Medulla oblongata (tissue), 1 donor: Measurements from ENCODE around the gene GRID2IP.

Experiments
- DNase-seq: peaks from one replicate; pipeline ENCODE4 v3.0.0-alpha.2; 2015; ENCODE audit errors: extremely low spot score

The GRID2IP gene

DNA sequence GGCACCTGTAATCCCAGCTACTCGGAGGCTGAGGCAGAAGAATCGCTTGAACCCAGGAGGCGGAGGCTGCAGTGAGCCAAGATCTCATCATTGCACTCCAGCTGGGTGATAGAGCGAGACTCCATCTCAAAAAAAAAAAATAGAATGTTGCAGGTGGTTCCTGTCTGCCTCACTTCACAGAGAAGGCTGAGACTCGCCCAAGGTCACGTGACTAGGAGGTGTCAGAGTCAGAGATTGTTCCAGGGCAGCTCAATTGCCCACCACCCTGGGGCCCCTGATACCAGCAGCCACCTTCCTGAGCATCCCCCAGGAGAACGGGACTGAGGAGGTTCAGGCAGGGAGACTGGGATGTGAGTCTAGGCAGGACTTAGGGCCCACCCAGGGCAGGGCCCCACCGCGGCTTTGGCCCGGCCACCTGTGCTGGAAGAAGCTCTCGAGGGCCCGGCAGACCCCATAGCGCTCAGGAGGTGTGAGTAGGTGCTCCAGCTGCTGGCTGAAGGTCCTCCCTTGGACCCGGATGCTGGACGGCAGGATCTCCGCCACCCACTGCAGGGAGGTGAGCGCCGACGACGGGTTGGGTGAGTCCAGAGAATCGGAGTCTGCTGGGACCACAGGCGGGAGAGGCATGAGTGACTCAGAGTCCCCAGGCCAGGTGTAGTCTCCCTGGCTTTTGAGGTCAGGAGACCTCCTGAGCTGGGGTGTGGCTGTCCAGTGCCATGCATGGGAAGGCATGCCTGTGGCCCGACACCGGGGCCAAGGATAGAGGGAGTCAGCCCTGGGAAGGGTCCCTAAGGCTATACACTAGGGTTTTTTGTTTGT is 30.9 kb downstream of the GRID2IP start:
- DNase-seq: no peak

DNA sequence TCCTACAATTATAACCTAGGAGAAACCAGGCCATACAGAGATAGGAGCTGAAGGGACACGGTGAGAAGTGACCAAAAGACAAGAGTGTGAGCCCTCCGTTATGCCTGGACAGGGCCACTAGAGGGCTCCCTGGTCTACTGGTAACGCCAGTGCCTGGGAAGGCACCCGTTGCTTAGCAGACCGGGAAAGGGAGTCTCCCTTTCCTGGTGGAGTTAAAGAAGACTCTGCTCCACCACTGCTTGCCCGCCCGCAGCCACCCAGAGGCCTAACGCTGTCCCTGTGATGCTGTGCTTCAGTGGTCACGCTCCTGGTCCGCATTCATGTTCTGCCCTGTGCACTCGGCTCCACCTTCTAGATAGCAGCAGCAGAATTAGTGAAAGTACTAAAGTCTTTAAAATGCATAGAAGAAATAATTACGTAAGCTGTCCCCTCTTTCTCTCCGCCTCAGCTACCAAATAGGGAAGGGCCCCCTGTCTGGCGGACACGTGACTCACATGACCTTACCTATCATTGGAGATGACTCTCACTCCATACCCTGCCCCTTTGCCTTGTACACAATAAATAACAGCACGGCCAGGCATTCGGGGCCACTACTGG is 34.8 kb downstream of the GRID2IP start:
- DNase-seq: peak; percentile 92

DNA sequence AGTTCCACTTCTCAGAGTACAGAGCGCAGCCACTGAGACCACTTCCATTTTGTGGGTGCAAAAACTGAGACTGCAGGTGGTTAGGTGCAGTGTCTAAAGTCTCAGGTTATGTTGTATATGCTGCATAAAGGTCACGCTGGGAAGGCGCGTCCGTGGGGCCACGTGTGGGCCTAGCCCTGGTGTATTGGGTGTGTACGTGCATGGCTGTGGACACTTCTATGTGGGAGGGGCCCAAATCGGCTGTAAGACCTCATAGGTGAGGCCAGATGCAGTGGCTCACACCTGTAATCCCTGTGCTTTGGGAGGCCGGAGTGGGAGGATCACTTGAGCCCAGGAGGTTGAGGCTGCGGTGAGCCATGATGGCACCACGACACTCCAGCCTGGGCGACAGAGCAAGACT is 37.7 kb downstream of the GRID2IP start:
- DNase-seq: no peak

DNA sequence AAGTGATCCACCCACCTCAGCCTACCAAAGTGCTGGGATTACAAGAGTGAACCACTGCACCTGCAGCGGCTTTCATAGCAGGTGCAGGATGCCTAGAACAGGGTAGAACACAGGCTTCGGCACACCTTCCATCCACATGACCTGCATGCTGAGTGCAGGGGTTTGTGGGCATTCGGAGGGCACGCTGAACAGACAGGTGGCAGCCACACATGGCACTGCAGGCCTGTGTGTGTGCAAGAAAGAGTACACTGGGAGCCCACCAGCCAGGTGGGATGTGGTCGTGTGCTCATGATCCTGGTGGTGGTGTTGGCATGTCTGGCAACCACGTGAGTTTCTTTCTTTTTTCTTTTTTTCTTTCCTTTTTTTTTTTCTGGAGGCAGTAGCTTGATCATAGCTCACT is 38.4 kb downstream of the GRID2IP start:
- DNase-seq: no peak

DNA sequence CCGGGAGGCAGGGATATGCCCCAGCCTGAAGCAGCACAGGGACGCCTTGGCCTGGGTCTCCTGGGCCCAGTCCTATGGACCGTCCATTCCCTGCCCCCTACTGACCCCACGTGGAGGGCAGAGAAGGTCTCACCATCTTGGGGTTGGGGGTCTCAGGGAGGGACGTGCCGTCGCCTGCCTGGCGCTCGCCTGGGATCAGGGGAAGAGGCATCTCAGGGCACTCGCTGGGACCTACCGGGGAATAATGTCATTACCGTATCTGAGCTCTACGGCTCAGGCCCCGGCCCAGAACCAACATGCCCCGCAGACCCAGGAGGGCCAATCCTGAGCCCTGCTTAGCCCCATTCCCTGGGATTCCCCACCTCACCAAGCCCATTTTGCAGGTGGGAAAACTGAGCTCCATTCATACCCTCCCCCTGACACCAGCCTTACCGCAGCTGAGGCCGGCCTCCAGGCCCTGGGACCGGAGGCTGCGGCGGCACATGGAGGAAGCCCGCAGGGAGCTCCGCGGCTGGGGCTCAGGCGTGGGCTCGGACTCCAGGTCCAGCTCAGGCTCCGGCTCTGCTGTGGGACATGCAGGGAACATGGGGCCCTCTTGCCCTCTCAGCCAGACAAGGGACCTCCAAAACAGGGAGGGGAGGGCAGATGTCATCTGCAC is 40.7 kb downstream of the GRID2IP start:
- DNase-seq: no peak

DNA sequence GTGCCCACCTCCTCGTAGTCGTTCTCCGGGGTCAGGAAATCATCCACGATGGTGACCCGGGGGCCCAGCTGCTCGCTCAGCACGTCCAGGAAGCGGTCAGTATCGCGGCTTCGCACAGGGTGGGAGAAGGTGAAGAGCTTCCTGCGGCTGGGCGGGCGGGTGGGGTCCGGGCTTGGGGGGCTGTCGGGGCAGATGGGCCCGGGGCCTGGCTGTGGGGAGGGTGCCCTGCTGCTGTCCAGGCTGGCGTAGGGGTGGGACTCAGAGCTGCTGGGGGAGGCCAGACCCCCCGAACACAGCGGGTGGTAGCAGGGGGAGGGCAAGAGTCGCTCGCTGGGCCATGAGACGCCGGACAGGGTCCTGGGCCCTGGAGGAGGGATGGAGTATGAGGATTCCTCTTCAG is 42.3 kb downstream of the GRID2IP start:
- no peak for DNase-seq

DNA sequence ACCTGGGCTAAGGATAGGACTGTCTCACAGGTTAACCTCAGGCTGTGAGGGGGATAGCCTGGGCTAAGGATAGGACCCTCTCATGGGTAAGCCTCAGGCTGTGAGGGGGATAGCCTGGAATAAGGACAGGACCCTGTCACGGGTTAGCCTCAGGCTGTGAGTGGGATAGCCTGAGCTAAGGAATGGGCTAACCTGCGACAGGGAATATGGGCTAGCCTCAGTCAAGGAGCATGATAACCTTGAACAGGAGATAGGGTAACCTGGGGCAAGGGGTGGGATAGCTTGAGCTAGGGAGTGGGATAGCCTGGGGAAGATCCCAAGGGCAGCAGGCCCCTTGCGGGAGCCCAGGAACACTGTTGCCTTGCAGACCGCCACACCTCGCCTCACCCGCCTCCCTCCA is 42.7 kb downstream of the GRID2IP start:
- DNase-seq: no peak

DNA sequence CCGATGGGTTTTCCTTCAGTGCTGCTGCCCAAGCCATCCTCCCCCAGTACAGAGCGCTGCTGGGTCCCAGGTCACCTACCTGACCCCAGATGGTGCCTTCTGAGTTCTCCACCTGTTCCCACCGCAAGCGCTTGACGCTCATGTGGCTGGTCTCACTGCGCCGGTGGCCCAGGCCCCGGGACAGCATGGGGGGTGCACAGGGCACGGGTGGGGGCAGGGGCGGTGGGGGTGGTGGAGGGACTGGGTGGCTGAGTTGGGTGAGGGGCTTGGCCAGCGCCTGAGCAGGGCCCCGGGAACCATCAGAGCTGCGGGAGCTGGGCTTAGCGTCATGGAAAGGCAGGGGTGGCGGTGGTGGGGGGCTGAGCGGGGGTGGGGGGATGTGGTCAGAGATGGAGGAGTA is 43.4 kb downstream of the GRID2IP start:
- DNase-seq: no peak

DNA sequence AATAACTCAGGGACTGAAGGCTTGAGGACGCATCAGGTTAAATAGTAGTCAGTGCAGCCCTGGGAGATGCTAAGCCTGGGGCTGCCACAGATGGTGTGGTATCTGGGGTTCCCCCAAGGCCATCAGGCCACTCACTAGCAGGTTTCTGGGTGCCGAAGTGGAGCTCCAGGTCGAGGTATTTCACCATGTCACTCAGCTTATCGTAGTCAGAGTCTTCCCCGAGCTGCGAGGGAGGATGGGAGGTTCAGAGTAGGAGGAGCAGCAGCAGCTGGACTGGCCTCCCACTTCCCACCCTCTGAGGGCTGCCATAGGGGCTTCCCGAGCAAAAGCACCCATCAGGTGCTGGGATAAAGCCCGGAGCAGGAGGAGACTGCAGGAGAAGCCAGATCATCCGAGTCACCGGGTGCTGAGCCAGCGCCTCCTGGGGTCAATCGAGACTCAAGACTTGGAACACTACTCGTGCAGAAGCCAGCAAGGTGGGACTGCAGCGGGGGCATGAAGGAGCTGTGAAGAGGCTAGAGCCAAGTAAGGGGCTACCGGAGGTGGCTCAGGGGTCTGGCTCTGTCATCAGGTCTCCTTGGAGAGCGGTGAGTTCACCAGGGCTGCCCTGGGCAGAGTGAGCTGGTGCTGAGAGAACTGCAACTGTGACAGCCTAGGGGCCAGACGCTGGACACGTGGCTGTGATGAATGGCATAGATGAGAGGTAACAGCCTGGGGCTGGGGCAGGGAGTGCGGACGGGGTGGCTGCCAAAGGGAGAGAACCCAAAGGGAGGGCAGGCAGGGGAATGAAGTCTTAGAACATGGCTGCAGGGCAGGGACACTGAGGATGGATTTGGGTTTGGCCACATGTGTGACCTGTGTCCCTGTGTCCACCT is 45.3 kb downstream of the GRID2IP start:
- DNase-seq: no peak

DNA sequence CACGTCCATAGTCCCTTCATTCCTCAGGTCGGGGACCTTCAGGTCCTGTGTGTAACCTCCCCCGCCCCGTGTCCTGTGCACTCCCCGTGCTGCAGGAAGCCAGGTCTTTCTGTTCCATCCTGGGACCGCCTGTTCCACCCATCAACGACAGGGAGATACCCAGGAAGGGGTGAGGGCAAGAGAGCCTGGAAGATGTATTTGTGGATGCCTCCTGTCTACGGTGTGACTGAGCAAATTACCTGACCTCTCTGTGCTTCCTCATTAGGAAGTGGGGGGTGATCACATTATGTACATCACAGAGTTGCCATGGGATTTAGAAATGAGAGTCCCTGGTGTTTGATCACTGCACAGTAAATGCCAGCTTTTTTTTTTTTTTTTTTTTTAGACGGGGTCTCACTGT is 46.3 kb downstream of the GRID2IP start:
- no peak for DNase-seq

DNA sequence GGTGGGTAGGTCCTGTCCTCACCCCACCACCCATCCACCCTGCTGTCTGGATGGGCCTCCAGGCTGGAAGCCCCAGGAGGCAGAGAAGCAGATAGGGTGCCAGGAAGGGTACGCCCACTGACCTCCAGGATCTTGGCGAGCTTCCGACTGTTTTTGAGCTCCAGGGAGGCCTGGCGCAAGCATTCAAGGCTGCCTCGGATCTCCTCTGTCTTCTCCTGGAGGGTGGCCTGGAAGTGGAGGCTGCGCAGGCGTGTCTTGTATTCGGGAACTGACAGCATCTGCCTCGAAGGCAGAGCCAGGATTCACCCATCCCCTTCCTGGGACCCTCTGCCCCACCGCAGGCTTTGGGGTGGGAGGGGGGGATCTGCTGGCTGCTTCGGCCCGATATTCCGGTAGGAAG is 48.4 kb downstream of the GRID2IP start:
- DNase-seq: no peak

DNA sequence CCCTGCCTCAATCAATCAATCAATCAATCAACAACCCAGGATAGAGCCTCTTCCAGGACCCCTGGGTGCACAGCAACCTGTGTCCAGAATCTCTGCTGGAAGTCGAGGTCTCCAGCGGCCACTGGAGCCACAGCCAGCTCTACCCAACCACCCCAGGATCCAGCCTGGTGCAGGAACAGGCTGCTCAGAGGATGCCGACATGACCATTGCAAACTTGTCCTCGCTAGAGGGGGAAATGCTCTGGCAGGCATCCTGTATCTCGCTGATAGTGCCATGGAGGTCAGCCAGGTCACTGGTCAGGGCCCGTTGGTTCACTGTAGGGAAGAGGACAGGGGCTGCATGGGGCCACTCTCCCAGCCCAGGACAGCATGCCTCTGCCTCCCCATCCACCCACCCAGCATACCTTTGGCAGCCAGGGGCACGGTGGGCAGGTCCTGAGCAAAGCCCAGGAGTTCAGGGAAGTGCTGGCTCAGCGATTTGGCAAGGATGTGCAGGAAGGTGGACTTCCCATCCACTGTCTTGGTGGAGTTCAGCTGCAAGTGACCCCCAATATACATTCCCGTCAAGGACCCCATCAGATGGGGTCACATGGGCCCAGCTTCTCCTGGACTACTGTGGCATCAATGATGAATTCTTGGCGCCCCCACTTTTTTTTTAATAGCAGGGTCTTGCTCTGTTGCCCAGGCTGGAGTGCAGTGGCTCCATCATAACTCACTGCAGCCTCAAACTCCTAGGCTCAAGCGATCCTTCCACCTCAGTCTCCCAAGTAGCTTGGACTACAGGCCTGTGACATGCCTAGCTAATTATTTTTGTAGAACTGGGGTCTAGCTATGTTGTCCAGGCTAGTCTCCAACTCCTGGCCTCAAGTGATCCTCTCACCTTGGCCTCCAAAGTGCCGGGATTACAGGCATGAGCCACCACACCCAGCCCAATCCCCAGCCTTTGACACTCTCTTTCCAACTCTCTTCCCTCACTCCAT is 49.4 kb downstream of the GRID2IP start:
- no peak for DNase-seq

DNA sequence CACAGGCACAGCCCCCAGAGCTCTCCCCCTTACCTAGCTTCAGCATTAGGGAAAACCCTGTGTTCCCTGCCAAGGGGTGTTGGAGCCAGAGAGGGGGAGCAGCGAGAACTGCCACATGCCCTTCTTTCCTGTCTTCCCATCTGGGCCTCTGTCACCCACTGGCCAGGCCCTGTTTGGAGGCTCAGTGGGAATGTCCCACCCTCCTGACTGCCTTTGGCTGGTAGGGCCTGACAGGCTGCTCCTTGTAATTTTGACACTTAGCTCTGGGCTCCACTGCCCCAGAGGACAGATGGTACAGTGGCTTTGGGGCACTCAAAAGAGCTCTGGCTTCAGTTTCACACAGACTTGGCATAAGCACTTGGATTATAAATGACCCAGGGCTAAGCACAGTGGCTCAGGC is 50.6 kb downstream of the GRID2IP start:
- no peak for DNase-seq

DNA sequence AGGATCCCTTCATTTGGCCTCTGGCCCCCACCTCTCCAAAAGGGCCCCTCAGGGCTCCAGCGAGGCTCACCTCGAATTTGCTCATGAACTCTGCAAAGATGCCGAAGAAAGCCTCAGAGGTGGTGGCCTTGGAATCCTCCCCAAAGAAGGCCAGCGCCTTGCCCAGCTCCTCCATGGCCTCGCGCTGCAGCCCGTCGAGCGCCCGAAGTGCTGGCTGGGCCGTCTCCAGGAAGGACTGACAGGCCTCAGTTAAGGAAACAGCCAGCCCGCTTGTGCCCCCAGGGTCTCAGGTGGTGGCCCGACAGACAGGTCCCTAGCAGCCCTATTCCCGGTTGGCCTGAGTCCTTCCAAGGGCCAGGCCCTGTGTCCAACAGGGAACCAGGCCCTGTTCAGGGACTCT is 53.3 kb downstream of the GRID2IP start:
- DNase-seq: no peak

DNA sequence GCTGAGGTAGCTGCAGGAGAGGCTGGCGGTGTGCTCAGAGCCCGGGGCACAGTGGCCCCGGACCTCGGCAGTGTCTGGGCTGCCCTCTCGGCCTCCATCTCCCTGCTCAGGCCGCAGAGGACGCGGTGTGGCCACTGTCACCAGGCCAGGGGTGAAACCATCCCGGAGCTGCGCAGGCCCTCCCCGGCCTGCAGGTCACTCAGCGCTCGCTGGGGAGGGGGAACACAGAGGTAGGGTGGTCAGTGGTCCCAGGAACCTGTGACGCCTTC is 53.7 kb downstream of the GRID2IP start:
- no peak for DNase-seq

DNA sequence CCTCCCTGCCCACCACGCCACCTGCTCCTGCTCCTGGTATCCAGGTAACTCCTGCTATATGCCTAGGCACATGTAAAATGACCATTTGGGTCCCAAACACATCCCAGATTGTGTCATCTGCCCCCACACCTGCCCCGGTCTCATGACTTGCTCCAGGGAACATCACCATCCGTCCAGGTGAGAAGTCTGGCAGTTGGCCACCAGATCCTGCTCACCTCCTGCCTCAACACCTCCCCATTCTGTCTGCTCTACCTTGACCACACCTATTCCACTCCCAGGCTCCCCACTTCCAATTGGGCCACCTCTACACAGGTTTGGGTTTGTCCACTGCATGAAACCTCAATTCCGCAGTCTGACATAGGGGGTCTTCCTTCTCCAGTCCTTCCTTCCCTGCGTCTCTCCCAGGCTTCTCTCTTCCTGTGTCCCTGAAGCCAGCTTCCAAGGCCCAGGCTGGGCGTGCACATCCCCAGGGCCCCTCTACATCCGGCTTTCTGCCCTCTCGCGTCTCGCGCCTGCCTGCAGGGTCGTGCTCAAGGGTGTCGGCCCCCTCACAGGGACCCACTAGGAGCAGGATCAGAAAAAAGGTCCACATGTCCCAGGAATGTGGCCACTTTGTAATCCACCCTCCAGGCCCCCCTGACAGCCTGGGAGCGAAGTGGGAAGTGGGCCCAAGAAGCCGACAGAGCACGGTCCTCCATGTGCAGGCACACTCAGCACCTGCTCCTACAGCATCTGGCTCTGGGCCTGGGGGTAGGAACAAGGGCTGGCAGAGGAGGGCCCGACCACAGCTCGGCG is 54.2 kb downstream of the GRID2IP start:
- no peak for DNase-seq

DNA sequence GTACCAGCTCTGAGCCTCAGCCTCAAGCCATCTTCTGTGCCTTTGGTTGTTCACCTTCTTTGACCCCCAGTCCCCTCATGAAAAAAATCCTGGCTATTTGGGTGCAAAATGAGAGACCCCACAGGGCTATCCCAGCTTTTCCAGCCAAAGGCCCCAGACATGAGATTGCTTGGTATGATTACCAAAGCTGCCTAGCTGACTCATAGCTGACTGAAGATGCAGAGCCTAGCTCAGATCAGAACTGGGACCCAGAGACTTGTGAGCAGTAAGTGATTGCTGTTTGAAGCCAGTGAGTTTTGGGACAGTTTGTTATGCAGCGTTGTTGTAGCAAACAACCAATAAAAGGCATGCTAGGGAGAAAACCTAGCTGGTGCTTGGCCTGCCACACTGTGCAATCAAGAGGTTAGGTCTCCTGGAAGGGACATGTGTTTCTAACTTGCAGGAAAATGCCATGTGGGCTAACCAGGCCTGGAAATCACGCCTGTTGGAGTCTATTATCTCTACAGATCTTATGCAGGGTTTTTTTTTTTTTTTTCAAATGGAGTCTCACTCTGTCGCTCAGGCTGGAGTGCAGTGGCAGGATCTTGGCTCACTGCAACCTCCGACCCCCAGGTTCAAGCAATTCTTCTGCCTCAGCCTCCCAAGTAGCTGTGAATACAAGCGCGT is 55.5 kb downstream of the GRID2IP start:
- no peak for DNase-seq

DNA sequence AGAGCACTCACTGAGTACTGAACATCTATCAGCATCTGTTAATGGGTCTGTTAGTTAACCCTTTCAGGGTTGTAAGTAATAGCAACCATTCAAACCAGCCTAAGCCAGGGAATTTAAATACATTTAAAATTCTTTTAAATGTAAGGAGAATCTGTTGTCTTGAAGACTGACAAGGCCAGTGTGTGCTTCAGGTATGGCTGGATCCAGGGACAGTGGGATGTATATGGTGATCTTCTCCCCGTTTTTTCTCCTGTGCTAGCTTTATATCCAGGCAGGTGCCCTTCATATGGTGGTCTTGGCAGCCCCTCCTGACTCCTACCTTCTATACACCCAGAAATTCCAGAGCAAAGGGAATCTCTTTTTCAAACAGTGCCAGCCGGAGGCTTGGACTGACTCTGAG is 56.9 kb downstream of the GRID2IP start:
- no peak for DNase-seq

DNA sequence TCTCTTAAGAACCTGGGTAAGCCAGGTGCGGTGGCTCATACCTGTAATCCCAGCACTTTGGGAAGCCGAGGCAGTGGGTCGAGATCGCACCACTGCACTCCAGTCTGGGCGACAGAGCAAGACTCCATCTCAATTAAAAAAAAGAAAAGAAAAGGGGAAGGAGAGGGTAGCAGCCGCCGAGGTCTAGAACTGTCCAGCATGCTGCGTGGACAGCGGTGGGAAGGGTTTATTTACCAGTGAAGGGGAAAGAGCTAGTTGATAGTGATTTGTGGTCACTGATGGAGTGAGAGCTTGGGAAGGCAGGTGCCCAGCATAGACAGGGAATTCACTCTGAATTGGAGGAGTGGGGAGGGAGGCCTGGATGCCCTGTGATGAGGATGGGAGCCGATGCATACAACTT is 60.1 kb downstream of the GRID2IP start:
- DNase-seq: no peak

DNA sequence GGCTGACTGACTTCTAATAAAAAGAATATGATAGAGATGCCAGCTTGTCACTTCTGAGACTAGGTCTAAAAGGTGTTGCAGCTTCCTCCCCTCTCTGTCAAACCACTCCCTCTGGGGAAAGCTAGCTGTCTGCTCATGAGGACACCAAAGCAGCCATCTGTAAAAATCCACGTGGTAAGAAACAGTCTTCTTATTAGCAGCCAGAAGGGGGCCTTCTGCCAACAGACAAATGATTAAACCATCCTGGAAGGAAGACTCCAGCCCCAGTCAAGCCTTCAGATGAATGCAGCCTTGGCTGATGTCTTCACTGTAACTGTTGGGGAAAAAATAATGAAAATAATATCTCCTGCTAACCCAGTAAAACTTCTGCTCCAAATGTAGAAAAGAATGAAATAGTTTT is 61.6 kb downstream of the GRID2IP start:
- DNase-seq: no peak
